G401.6 (cell line): ENCODE results near the gene CADM1.

Experiments
- FAIRE-seq: peaks from 2 replicates; lab custom pipeline; 2012; peaks lifted over from hg19 to GRCh38; lab: Jason Lieb, UNC

CADM1 gene

GRCh38 chr11:115444542-115444941, 59.7 kb downstream of the CADM1 start:
- no peak for FAIRE-seq

- FAIRE-seq = no peak
Observed at GRCh38 chr11:115439969-115440540, 64.2 kb downstream of the CADM1 start.

GRCh38 chr11:115439385-115439784, 64.8 kb downstream of the CADM1 start:
- no peak for FAIRE-seq

GRCh38 chr11:115437902-115438575, 66.2 kb downstream of the CADM1 start:
- FAIRE-seq = no peak

GRCh38 chr11:115430345-115430744, 73.9 kb downstream of the CADM1 start:
- FAIRE-seq = no peak

GRCh38 chr11:115428306-115428705, 75.9 kb downstream of the CADM1 start:
- FAIRE-seq = no peak

GRCh38 chr11:115425816-115426215, 78.4 kb downstream of the CADM1 start:
- no peak for FAIRE-seq

- FAIRE-seq = no peak
Observed at GRCh38 chr11:115425250-115425649, 79.0 kb downstream of the CADM1 start.

GRCh38 chr11:115423728-115424459, 80.3 kb downstream of the CADM1 start:
- no peak for FAIRE-seq

GRCh38 chr11:115421992-115422689, 82.1 kb downstream of the CADM1 start:
- FAIRE-seq = no peak

- FAIRE-seq = no peak
Observed at GRCh38 chr11:115421352-115421991, 82.7 kb downstream of the CADM1 start.

- FAIRE-seq = no peak
Observed at GRCh38 chr11:115420505-115420904, 83.7 kb downstream of the CADM1 start.

GRCh38 chr11:115418626-115419025, 85.6 kb downstream of the CADM1 start:
- FAIRE-seq = no peak

GRCh38 chr11:115418081-115418480, 86.1 kb downstream of the CADM1 start:
- no peak for FAIRE-seq

GRCh38 chr11:115411120-115411519, 93.1 kb downstream of the CADM1 start:
- FAIRE-seq = no peak

GRCh38 chr11:115409691-115410220, 94.5 kb downstream of the CADM1 start:
- FAIRE-seq = no peak

- FAIRE-seq = no peak
Observed at GRCh38 chr11:115409116-115409670, 95.0 kb downstream of the CADM1 start.

- no peak for FAIRE-seq
Observed at GRCh38 chr11:115408036-115408921, 95.9 kb downstream of the CADM1 start.

- FAIRE-seq = no peak
Observed at GRCh38 chr11:115407496-115407895, 96.7 kb downstream of the CADM1 start.

GRCh38 chr11:115406404-115406803, 97.8 kb downstream of the CADM1 start:
- FAIRE-seq = peak; percentile 90
